ENCODE data around the gene RPL3.
"Not testable (repeated sequence)": the region's sequence is repeated elsewhere in the genome, so short reads cannot be mapped to it uniquely, and the experiment has no call there.

The RPL3 gene

GRCh38 chr22:39352306-39352891, 33.0 kb upstream of the RPL3 start:
- in situ Hi-C loops (cut with MboI; ENCODE audit: low sequenced_read_pairs) = no loop called here

GRCh38 chr22:39351689-39352214, 32.3 kb upstream of the RPL3 start:
- in situ Hi-C loops (cut with MboI; ENCODE audit: low sequenced_read_pairs) = no loop called here

GRCh38 chr22:39350757-39351688, 31.6 kb upstream of the RPL3 start:
- in situ Hi-C loops (cut with MboI; ENCODE audit: low sequenced_read_pairs) = no loop called here

GRCh38 chr22:39349967-39350726, 30.7 kb upstream of the RPL3 start, which contains the start of gene SYNGR1:
SYNGR1 (plus strand) TSS chr22:39349991; CDS start chr22:39350011, 20 bp downstream.
- in situ Hi-C loops (cut with MboI; ENCODE audit: low sequenced_read_pairs) = no loop called here

- in situ Hi-C loops (cut with MboI; ENCODE audit: low sequenced_read_pairs) = no loop called here
Observed at GRCh38 chr22:39349506-39349966, 30.1 kb upstream of the RPL3 start.

GRCh38 chr22:39348909-39349505, 29.6 kb upstream of the RPL3 start:
- in situ Hi-C loops (cut with MboI; ENCODE audit: low sequenced_read_pairs) = no loop called here

- in situ Hi-C loops (cut with MboI; ENCODE audit: low sequenced_read_pairs) = no loop called here
Observed at GRCh38 chr22:39345231-39345630, 25.8 kb upstream of the RPL3 start.

GRCh38 chr22:39344046-39344390, 24.6 kb upstream of the RPL3 start:
- in situ Hi-C loops (cut with MboI; ENCODE audit: low sequenced_read_pairs) = no loop called here

GRCh38 chr22:39343259-39344045, 24.0 kb upstream of the RPL3 start:
- in situ Hi-C loops (cut with MboI; ENCODE audit: low sequenced_read_pairs) = no loop called here

- in situ Hi-C loops (cut with MboI; ENCODE audit: low sequenced_read_pairs) = no loop called here
Observed at GRCh38 chr22:39341179-39341578, 21.8 kb upstream of the RPL3 start.

GRCh38 chr22:39339775-39340174, 20.4 kb upstream of the RPL3 start:
- in situ Hi-C loops (cut with MboI; ENCODE audit: low sequenced_read_pairs) = not testable (repeated sequence)

GRCh38 chr22:39336411-39336810, 17.0 kb upstream of the RPL3 start:
- in situ Hi-C loops (cut with MboI; ENCODE audit: low sequenced_read_pairs) = no loop called here

- in situ Hi-C loops (cut with MboI; ENCODE audit: low sequenced_read_pairs) = no loop called here
Observed at GRCh38 chr22:39332441-39333064, 13.1 kb upstream of the RPL3 start.

- in situ Hi-C loops (cut with MboI; ENCODE audit: low sequenced_read_pairs) = not testable (repeated sequence)
Observed at GRCh38 chr22:39330553-39330952, 11.1 kb upstream of the RPL3 start.

GRCh38 chr22:39327995-39328754, 8.8 kb upstream of the RPL3 start:
- in situ Hi-C loops (cut with MboI; ENCODE audit: low sequenced_read_pairs) = no loop called here

GRCh38 chr22:39325392-39325932, 6.0 kb upstream of the RPL3 start:
- in situ Hi-C loops (cut with MboI; ENCODE audit: low sequenced_read_pairs) = no loop called here

GRCh38 chr22:39320616-39321029, 1.2 kb upstream of the RPL3 start:
- in situ Hi-C loops (cut with MboI; ENCODE audit: low sequenced_read_pairs) = loop anchor here (25.0 kb wide), 1 partner anchor 133 kb away; no protein-coding TSS in a partner anchor

- in situ Hi-C loops (cut with MboI; ENCODE audit: low sequenced_read_pairs) = loop anchor here (25.0 kb wide), 1 partner anchor 131 kb away; no protein-coding TSS in a partner anchor
Observed at GRCh38 chr22:39318507-39319283, 728 bp downstream of the RPL3 start.

Measured in hTERT RPE-1 (cell line).